OCI-M1 (cell line): ENCODE measurements around the gene LTBP1.
A peak's percentile ranks its signal among the peaks of the same experiment; 100 is the strongest.

ENCODE experiments used
- DNase-seq: peaks from one replicate; lab custom pipeline; 2025; lab: John Stamatoyannopoulos, UW

Gene LTBP1

GRCh38 chr2:33313039-33313438, 366.3 kb downstream of the LTBP1 start:
- DNase-seq, result no peak

- DNase-seq, result no peak
These were observed 367.8 kb downstream of the LTBP1 start for GRCh38 chr2:33314541-33314940.

- no peak for DNase-seq
These were observed 369.6 kb downstream of the LTBP1 start for GRCh38 chr2:33316328-33316727.

- DNase-seq, result no peak
These were observed 370.7 kb downstream of the LTBP1 start for GRCh38 chr2:33317369-33318007.

- no peak for DNase-seq
These were observed 371.7 kb downstream of the LTBP1 start for GRCh38 chr2:33318456-33318855.

- no peak for DNase-seq
These were observed 373.8 kb downstream of the LTBP1 start for GRCh38 chr2:33320573-33320972.

GRCh38 chr2:33321236-33321771, 374.6 kb downstream of the LTBP1 start:
- DNase-seq, result no peak

- DNase-seq, result no peak
These were observed 375.2 kb downstream of the LTBP1 start for GRCh38 chr2:33321876-33322483.

- DNase-seq, result no peak
These were observed 375.9 kb downstream of the LTBP1 start for GRCh38 chr2:33322612-33323011.

GRCh38 chr2:33323957-33324356, 377.2 kb downstream of the LTBP1 start:
- DNase-seq, result no peak

GRCh38 chr2:33326100-33326499, 379.3 kb downstream of the LTBP1 start:
- no peak for DNase-seq

- no peak for DNase-seq
These were observed 386.7 kb downstream of the LTBP1 start for GRCh38 chr2:33333433-33333832.

GRCh38 chr2:33334083-33334482, 387.3 kb downstream of the LTBP1 start:
- no peak for DNase-seq

- DNase-seq, result no peak
These were observed 388.8 kb downstream of the LTBP1 start for GRCh38 chr2:33335516-33335915.

GRCh38 chr2:33336036-33336625, 389.4 kb downstream of the LTBP1 start:
- peak; percentile 9 for DNase-seq

- DNase-seq, result no peak
These were observed 390.7 kb downstream of the LTBP1 start for GRCh38 chr2:33337385-33337960.

GRCh38 chr2:33337981-33338380, 391.2 kb downstream of the LTBP1 start:
- no peak for DNase-seq

- DNase-seq, result no peak
These were observed 392.5 kb downstream of the LTBP1 start for GRCh38 chr2:33339269-33339668.

- DNase-seq, result no peak
These were observed 393.5 kb downstream of the LTBP1 start for GRCh38 chr2:33340280-33340679.

GRCh38 chr2:33342171-33342570, 395.4 kb downstream of the LTBP1 start:
- no peak for DNase-seq

GRCh38 chr2:33342705-33343104, 396.0 kb downstream of the LTBP1 start:
- DNase-seq, result no peak

- DNase-seq, result no peak
These were observed 396.7 kb downstream of the LTBP1 start for GRCh38 chr2:33343387-33343895.

- no peak for DNase-seq
These were observed 397.5 kb downstream of the LTBP1 start for GRCh38 chr2:33344230-33344629.
